HEK293T (cell line): ENCODE results near the gene FYB1.

Source experiments
- ARNT ChIP-seq: fragments of 450-650 bp; IDR thresholded peaks from 2 replicates; pipeline ENCODE4 v1.6.1; 2017; ENCODE audit warnings: mild to moderate bottlenecking
- BHLHE40 ChIP-seq: fragments of 450-650 bp; IDR thresholded peaks from 2 replicates; pipeline ENCODE4 v1.6.1; 2016; ENCODE audit warnings: mild to moderate bottlenecking, moderate library complexity, borderline replicate concordance
- ELF4 ChIP-seq: fragments of 450-650 bp; IDR thresholded peaks from 2 replicates; pipeline ENCODE4 v1.6.1; 2017; ENCODE audit warnings: antibody characterized with exemption
- FOXA1 ChIP-seq: fragments of 450-650 bp; IDR thresholded peaks from 2 replicates; pipeline ENCODE4 v1.6.1; 2016; ENCODE audit warnings: mild to moderate bottlenecking
- FOXK2 ChIP-seq: fragments of 450-650 bp; IDR thresholded peaks from 2 replicates; pipeline ENCODE4 v1.6.1; 2016; ENCODE audit warnings: mild to moderate bottlenecking
- FOXM1 ChIP-seq: fragments of 450-650 bp; IDR thresholded peaks from 2 replicates; pipeline ENCODE4 v1.6.1; 2017; ENCODE audit warnings: mild to moderate bottlenecking, borderline replicate concordance
- HDGF ChIP-seq: fragments of 450-650 bp; IDR thresholded peaks from 2 replicates; pipeline ENCODE4 v1.6.1; 2017; ENCODE audit warnings: antibody characterized with exemption, borderline replicate concordance
- L3MBTL2 ChIP-seq: fragments of 450-650 bp; conservative IDR thresholded peaks from 2 replicates; pipeline ENCODE4 v1.6.1; 2016; ENCODE audit warnings: mild to moderate bottlenecking
- LEF1 ChIP-seq: fragments of 450-650 bp; IDR thresholded peaks from 2 replicates; pipeline ENCODE4 v1.6.1; 2017; ENCODE audit warnings: mild to moderate bottlenecking, borderline replicate concordance
- NFRKB ChIP-seq: fragments of 450-650 bp; IDR thresholded peaks from 2 replicates; pipeline ENCODE4 v1.6.1; 2016; ENCODE audit warnings: mild to moderate bottlenecking, moderate library complexity
- SUZ12 ChIP-seq: fragments of 450-650 bp; IDR thresholded peaks from 2 replicates; pipeline ENCODE4 v1.6.1; 2016; ENCODE audit warnings: mild to moderate bottlenecking
- TARDBP ChIP-seq: fragments of 450-650 bp; IDR thresholded peaks from 2 replicates; pipeline ENCODE4 v1.6.1; 2016

- TF ChIP-seq FOXK2 (no peak), ELF4 (no peak), BHLHE40 (no peak), FOXA1 (no peak), FOXM1 (no peak), ARNT (no peak), TARDBP (no peak), HDGF (no peak), SUZ12 (no peak), NFRKB (no peak), LEF1 (no peak), L3MBTL2 (no peak)
These were observed 14.4 kb upstream of the FYB1 start for GRCh38 chr5:39233783-39234182.
